ENCODE data around the gene CPB2.

DNA sequence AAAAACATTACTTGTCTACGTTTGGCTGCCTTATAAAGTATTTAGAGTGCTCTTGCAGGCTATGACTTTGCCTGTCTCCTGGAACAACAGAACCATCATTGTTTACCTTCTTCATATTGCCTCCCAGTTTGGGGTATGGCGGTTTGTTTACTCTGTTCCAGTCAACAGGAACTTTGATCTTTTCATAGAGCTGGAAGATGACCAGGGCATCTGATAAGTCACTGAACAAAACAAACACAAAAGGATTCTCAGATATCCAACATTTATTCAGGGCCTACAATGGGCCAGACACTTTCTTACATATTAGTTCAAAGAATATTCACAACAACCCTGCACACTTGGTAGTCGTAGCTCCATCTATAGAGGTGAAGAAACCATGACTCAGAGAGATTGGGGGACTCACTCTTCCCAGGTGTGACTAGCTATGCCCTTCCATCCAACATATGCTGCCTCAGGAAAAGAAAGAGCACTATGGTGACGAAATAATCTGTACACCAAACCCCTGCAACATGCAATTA lies 38.4 kb upstream of the CPB2 start:
- TF ChIP-seq, protein P1, sequence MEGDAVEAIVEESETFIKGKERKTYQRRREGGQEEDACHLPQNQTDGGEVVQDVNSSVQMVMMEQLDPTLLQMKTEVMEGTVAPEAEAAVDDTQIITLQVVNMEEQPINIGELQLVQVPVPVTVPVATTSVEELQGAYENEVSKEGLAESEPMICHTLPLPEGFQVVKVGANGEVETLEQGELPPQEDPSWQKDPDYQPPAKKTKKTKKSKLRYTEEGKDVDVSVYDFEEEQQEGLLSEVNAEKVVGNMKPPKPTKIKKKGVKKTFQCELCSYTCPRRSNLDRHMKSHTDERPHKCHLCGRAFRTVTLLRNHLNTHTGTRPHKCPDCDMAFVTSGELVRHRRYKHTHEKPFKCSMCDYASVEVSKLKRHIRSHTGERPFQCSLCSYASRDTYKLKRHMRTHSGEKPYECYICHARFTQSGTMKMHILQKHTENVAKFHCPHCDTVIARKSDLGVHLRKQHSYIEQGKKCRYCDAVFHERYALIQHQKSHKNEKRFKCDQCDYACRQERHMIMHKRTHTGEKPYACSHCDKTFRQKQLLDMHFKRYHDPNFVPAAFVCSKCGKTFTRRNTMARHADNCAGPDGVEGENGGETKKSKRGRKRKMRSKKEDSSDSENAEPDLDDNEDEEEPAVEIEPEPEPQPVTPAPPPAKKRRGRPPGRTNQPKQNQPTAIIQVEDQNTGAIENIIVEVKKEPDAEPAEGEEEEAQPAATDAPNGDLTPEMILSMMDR (IDR thresholded peaks at IDR 0.05): no peak
- no peak for TF ChIP-seq POLR2A (IDR thresholded peaks at IDR 0.05)
